ENCODE data around the gene PRDM8. TPM values are rescaled to one million over a fixed set of nuclear protein-coding genes. Genes with fewer than 3 reads are reported as not detected.
"Not testable (repeated sequence)": the region's sequence is repeated elsewhere in the genome, so short reads cannot be mapped to it uniquely, and the experiment has no call there.

PRDM8 gene
- total RNA-seq, 1 donor from 2014 or later = 11.6 TPM

DNA sequence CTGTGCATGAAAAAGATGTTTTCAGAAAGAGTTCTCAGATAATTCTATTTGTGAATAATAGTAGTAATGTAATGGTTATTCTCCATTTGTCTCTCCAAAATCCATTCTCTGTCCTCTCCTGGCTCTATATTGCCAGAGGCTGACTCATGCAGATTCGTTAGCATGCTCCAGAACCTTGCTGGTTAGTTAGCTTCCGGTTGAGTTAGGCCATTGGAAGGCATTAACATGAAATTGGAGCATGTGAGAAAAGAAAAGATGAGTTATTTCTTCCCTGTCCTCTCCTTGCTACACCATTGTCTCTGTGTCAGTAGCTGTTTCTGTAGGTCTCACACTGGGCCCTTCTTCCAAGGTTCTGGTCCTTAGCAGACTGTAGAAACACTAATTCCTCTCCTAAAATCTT, 23.5 kb upstream of the PRDM8 start:
- POLR2A ChIA-PET = interaction anchor here (2.2 to 4.1 kb wide), 2 partner anchors 9 to 101 kb away, joined by 9 to 85 read pairs; partner anchors contain the start of gene ANTXR2
- intact Hi-C loops (cut with micrococcal nuclease) = loop anchor here (1.0 to 2.0 kb wide), 6 partner anchors 8 to 115 kb away; partner anchors contain the start of gene ANTXR2
- Mint-ChIP-seq H3K27me3 (no peaks in the 10 kb centered on the region), H3K4me1 (peaks cover 62% of the 10 kb centered on the region), H3K36me3 (ENCODE audit: low read depth) (no peaks in the 10 kb centered on the region), H3K4me3 (peak overlapping the region; percentile 21), H3K27ac (peak overlapping the region; percentile 96), H3K9me3 (no peaks in the 10 kb centered on the region)
- DNase-seq = no peak
- CTCF ChIA-PET = interaction anchor here (1.1 to 4.3 kb wide), 3 partner anchors 10 to 100 kb away, joined by 3 to 65 read pairs (median 29); no protein-coding TSS in a partner anchor
- TF ChIP-seq CTCF (IDR thresholded peaks at IDR 0.05) = no peak
- ATAC-seq (ENCODE audit: low read depth) = no peak

GRCh38 chr4:80177793-80178192, 19.5 kb upstream of the PRDM8 start:
- H3K9me3 Mint-ChIP-seq; H3K36me3 Mint-ChIP-seq (ENCODE audit: low read depth); DNase-seq; ATAC-seq (ENCODE audit: low read depth); H3K4me3 Mint-ChIP-seq; intact Hi-C loops (cut with micrococcal nuclease); H3K27ac Mint-ChIP-seq; H3K27me3 Mint-ChIP-seq; POLR2A ChIA-PET: not testable (repeated sequence)
- H3K4me1 Mint-ChIP-seq = peaks cover 66% of the 10 kb centered on the region
- CTCF ChIA-PET = interaction anchor here (1.5 kb wide), 1 partner anchor 52 kb away, joined by 10 read pairs; no protein-coding TSS in a partner anchor

- no peak overlapping the region for H3K27ac Mint-ChIP-seq
- ATAC-seq (ENCODE audit: low read depth) = no peak
- peaks cover 62% of the 10 kb centered on the region for H3K4me1 Mint-ChIP-seq
- no peaks in the 10 kb centered on the region for H3K27me3 Mint-ChIP-seq
- no peak overlapping the region for H3K4me3 Mint-ChIP-seq
- POLR2A ChIA-PET = interaction anchor here (1.5 kb wide), 1 partner anchor 106 kb away, joined by 4 read pairs; the partner anchor contains the start of gene ANTXR2
- peaks cover 5% of the 10 kb centered on the region for H3K36me3 Mint-ChIP-seq (ENCODE audit: low read depth)
- H3K9me3 Mint-ChIP-seq = peaks cover 9% of the 10 kb centered on the region
- intact Hi-C loops (cut with micrococcal nuclease) = no loop called here
- DNase-seq = no peak
- CTCF ChIA-PET = interaction anchor here (1.3 to 1.5 kb wide), 2 partner anchors 33 to 53 kb away, joined by 3 to 10 read pairs; no protein-coding TSS in a partner anchor
- no peak for TF ChIP-seq CTCF (IDR thresholded peaks at IDR 0.05)
Observed at GRCh38 chr4:80178964-80179363, 18.3 kb upstream of the PRDM8 start.

GRCh38 chr4:80179637-80180161, 17.6 kb upstream of the PRDM8 start:
- no peak overlapping the region for H3K27ac Mint-ChIP-seq
- intact Hi-C loops (cut with micrococcal nuclease) = loop anchor here (10.0 kb wide), 1 partner anchor 575 kb away; no protein-coding TSS in a partner anchor
- ChIA-PET POLR2A (interaction anchor here (1.5 to 6.5 kb wide), 2 partner anchors 8 to 107 kb away, joined by 4 to 85 read pairs; partner anchors contain the start of gene ANTXR2), CTCF (interaction anchor here (1.3 kb wide), 1 partner anchor 33 kb away, joined by 3 read pairs; no protein-coding TSS in a partner anchor)
- H3K4me1 Mint-ChIP-seq = peaks cover 61% of the 10 kb centered on the region
- no peaks in the 10 kb centered on the region for H3K27me3 Mint-ChIP-seq
- no peak for ATAC-seq (ENCODE audit: low read depth)
- H3K36me3 Mint-ChIP-seq (ENCODE audit: low read depth) = peaks cover 10% of the 10 kb centered on the region
- peaks cover 9% of the 10 kb centered on the region for H3K9me3 Mint-ChIP-seq
- DNase-seq = no peak
- H3K4me3 Mint-ChIP-seq = no peak overlapping the region
- TF ChIP-seq CTCF (IDR thresholded peaks at IDR 0.05) = no peak

DNA sequence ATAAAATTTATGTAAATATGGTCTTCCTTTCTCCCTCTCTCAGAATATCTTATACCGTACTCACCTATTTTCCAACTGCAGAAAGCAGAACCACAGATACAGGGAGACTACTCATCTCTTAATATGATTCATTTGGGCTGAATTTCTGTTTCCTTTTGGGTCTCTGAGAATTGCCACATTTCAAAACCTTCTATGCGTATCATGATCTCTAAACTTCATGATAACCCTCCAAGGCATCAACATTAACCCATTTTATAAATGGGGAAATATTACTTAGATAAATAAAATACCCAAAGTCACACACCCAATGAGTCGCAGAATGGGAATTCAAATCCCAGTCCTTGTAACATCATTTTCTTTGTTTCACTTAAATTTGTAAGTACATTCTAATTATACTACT, 16.6 kb upstream of the PRDM8 start:
- TF ChIP-seq CTCF (IDR thresholded peaks at IDR 0.05) = no peak
- ChIA-PET POLR2A (interaction anchor here (5.8 to 6.5 kb wide), 3 partner anchors 9 to 108 kb away, joined by 32 to 85 read pairs (median 61); partner anchors contain the start of gene ANTXR2), CTCF (interaction anchor here (0.5 to 6.7 kb wide), 5 partner anchors 8 to 765 kb away, joined by 3 to 100 read pairs (median 65); no protein-coding TSS in a partner anchor)
- peaks cover 59% of the 10 kb centered on the region for H3K4me1 Mint-ChIP-seq
- peak overlapping the region; percentile 26 for H3K27ac Mint-ChIP-seq
- H3K9me3 Mint-ChIP-seq = peaks cover 9% of the 10 kb centered on the region
- H3K27me3 Mint-ChIP-seq = no peaks in the 10 kb centered on the region
- no peak for ATAC-seq (ENCODE audit: low read depth)
- DNase-seq = no peak
- H3K36me3 Mint-ChIP-seq (ENCODE audit: low read depth) = peaks cover 16% of the 10 kb centered on the region
- intact Hi-C loops (cut with micrococcal nuclease) = loop anchor here (10.0 kb wide), 1 partner anchor 576 kb away; no protein-coding TSS in a partner anchor
- no peak overlapping the region for H3K4me3 Mint-ChIP-seq

All from activated B cell treated with CpG ODN at 0.5 μM for 24 hours (primary cell).